ENCODE data around the gene ABCC6. TPM values are rescaled to one million over a fixed set of nuclear protein-coding genes. Genes with fewer than 3 reads are reported as not detected.

ABCC6 gene
- total and polyA plus RNA-seq, 10 of the 15 experiments (the other 5 are each of a cell fraction or from before 2014, with no cell fraction given) = 0.05 to 0.13 (median 0.06) TPM; not detected in 5

GRCh38 chr16:16108759-16109158 lies 114.5 kb downstream of the ABCC6 start:
- no peaks in the 10 kb centered on the region for H3K27me3 ChIP-seq (replicated peaks in 1 of 2; ENCODE audit: control insufficient read depth in 2 of 2, insufficient read depth in 2 of 2, low read length in 1 of 2)
- no peaks in the 10 kb centered on the region for H4K20me1 ChIP-seq (ENCODE audit: control insufficient read depth, insufficient read depth)
- intact Hi-C loops (cut with micrococcal nuclease; ENCODE audit: unreplicated experiment) = no loop called here
- no peaks in the 10 kb centered on the region for H3K79me2 ChIP-seq (ENCODE audit: control insufficient read depth, insufficient read depth, low read length)
- no peaks in the 10 kb centered on the region; the same call in 2 of the 3 replicates for H3K9me3 ChIP-seq (replicated peaks; ENCODE audit: control insufficient read depth, insufficient read depth, low read length)
- ChIA-PET SMC1A (ENCODE audit: uncharacterized antibody, unreplicated experiment) (no interaction called here), CTCF (interaction anchor here (1.3 kb wide), 1 partner anchor 18 kb away, joined by 3 read pairs; no protein-coding TSS in a partner anchor), RAD21 (ENCODE audit: unreplicated experiment) (no interaction called here), POLR2A (interaction anchor here (0.6 kb wide), 1 partner anchor 156 kb away, joined by 6 read pairs; no protein-coding TSS in a partner anchor)
- no peak overlapping the region for H2AFZ ChIP-seq (ENCODE audit: control insufficient read depth, low read depth, low read length)
- no peak overlapping the region for H3K4me2 ChIP-seq (ENCODE audit: control insufficient read depth, insufficient read depth)
- in situ Hi-C loops (cut with MboI) = no loop called here
- FAIRE-seq = no peak
- no peak overlapping the region for H3K4me3 ChIP-seq
- WGBS (ENCODE audit: insufficient coverage, insufficient replicate concordance, low lambda C conversion rate, missing lambda C conversion rate) = 79% methylated on average over 6 of the region's 6 CpGs
- peaks cover 21 to 35% of the 10 kb centered on the region in 2 experiments for H3K36me3 ChIP-seq (ENCODE audit: control insufficient read depth in 2 of 2, insufficient read depth in 2 of 2, low read length in 1 of 2)
- no peak for TF ChIP-seq BCL3 (IDR thresholded peaks at IDR 0.05; ENCODE audit: borderline replicate concordance, insufficient read depth, low read depth, low read length, poor library complexity, severe bottlenecking)
- no peak for TF ChIP-seq MTA2 (IDR thresholded peaks at IDR 0.05; ENCODE audit: low read depth)
- no peak for TF ChIP-seq EP300 (IDR thresholded peaks at IDR 0.05; ENCODE audit: borderline replicate concordance in 1 of 2, control insufficient read depth in 1 of 2, low read depth in 2 of 2, low read length in 2 of 2)
- no peak for TF ChIP-seq SMARCA5 (IDR thresholded peaks at IDR 0.05)
- no peak for TF ChIP-seq ASH2L (IDR thresholded peaks at IDR 0.05; ENCODE audit: borderline replicate concordance, low read depth)
- TF ChIP-seq NR2C1 (IDR thresholded peaks at IDR 0.05) = no peak
- no peak for TF ChIP-seq MEF2A (IDR thresholded peaks at IDR 0.05; ENCODE audit: insufficient read depth, low read depth, low read length)
- no peak for TF ChIP-seq TAF1 (IDR thresholded peaks at IDR 0.05; ENCODE audit: borderline replicate concordance, low read depth, low read length)
- TF ChIP-seq TARDBP (IDR thresholded peaks at IDR 0.05; ENCODE audit: borderline replicate concordance) = no peak
- TF ChIP-seq NFIC (IDR thresholded peaks at IDR 0.05; ENCODE audit: low read depth, low read length) = no peak
- TF ChIP-seq PAX5 (IDR thresholded peaks at IDR 0.05; ENCODE audit: borderline replicate concordance, low read depth, low read length) = no peak
- no peak for TF ChIP-seq DPF2 (IDR thresholded peaks at IDR 0.05)
- no peak for TF ChIP-seq BMI1 (IDR thresholded peaks at IDR 0.05; ENCODE audit: borderline replicate concordance)
- TF ChIP-seq ATF7 (IDR thresholded peaks at IDR 0.05; ENCODE audit: low read depth) = no peak
- TF ChIP-seq MYB (IDR thresholded peaks at IDR 0.05; ENCODE audit: borderline replicate concordance, low read depth, low read length) = no peak
- TF ChIP-seq JUNB (IDR thresholded peaks at IDR 0.05) = no peak
- no peak for TF ChIP-seq FOS (IDR thresholded peaks at IDR 0.05; ENCODE audit: borderline replicate concordance, extremely low read depth, insufficient read length)
- TF ChIP-seq ZSCAN29 (IDR thresholded peaks at IDR 0.05) = no peak
- ATAC-seq = no peak
- no peaks in the 10 kb centered on the region for H3K4me1 ChIP-seq (ENCODE audit: control insufficient read depth, insufficient read depth, low read length)
- no TSS peak for BruUV-seq (replicated peaks)
- DNase-seq (ENCODE audit: low read depth, low spot score) = no peak
- H3K9ac ChIP-seq (ENCODE audit: control insufficient read depth, insufficient read depth, low read length) = no peak overlapping the region
- no peak overlapping the region for H3K27ac ChIP-seq (ENCODE audit: control insufficient read depth, insufficient read depth)

Data from GM12878 (cell line).